Ishikawa (cell line): ENCODE results near the gene CHEK1.

Source experiments
- CEBPB ChIP-seq: IDR thresholded peaks from 2 replicates; pipeline ENCODE4 v1.6.1; 2012
- CREB1 ChIP-seq: IDR thresholded peaks from 2 replicates; pipeline ENCODE4 v1.6.1; 2012; ENCODE audit warnings: low read depth
- EGR1 ChIP-seq: IDR thresholded peaks from 2 replicates; pipeline ENCODE4 v1.6.1; 2012
- EP300 ChIP-seq: IDR thresholded peaks from 2 replicates; pipeline ENCODE4 v1.6.1; 2012; ENCODE audit warnings: borderline replicate concordance
- RAD21 ChIP-seq: IDR thresholded peaks from 2 replicates; pipeline ENCODE4 v1.6.1; 2012; ENCODE audit warnings: low read depth
- TAF1 ChIP-seq: IDR thresholded peaks from 2 replicates; pipeline ENCODE4 v1.6.1; 2012; ENCODE audit warnings: low read depth, mild to moderate bottlenecking
- YY1 ChIP-seq: IDR thresholded peaks from 2 replicates; pipeline ENCODE4 v1.6.1; 2012; ENCODE audit warnings: low read depth
- ZBTB7A ChIP-seq: IDR thresholded peaks from 2 replicates; pipeline ENCODE4 v1.6.1; 2012; ENCODE audit warnings: low read depth
- TF ChIP-seq, protein P1 (sequence below): IDR thresholded peaks from 2 replicates; pipeline ENCODE4 v1.6.1; 2012
- TF ChIP-seq, protein P2 (sequence below): IDR thresholded peaks from 2 replicates; pipeline ENCODE4 v1.6.1; 2012; ENCODE audit warnings: low read depth, mild to moderate bottlenecking
- TF ChIP-seq, protein P3 (sequence below): IDR thresholded peaks from 2 replicates; pipeline ENCODE4 v1.6.1; 2012

DNA sequence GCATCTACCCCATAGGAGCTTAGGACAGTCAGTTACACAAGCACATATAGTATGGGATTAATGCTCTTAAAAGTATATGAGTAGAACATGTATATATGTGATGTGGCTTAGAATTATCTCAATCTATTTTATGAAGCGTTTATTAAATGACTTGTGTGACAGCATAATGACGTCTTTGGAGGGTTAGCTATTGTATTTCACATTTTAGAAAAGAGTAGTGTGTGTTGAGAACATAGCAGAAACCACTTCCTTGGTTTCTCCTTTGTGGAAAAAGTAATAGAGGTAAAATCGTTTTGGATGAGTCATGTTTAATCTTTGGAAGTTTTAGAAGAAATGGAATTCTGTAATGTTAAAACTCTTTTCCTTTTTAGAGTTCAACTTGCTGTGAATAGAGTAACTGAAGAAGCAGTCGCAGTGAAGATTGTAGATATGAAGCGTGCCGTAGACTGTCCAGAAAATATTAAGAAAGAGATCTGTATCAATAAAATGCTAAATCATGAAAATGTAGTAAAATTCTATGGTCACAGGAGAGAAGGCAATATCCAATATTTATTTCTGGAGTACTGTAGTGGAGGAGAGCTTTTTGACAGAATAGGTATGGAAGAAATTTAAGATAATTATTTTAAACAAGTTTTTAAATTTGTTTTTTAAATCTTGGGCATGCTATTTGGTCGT, 2.4 kb downstream of the CHEK1 start:
- TF ChIP-seq EP300, result no peak
- no peak for TF ChIP-seq CREB1
- TF ChIP-seq YY1, result no peak
- no peak for TF ChIP-seq ZBTB7A
- TF ChIP-seq, protein P1, sequence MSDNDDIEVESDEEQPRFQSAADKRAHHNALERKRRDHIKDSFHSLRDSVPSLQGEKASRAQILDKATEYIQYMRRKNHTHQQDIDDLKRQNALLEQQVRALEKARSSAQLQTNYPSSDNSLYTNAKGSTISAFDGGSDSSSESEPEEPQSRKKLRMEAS, result no peak
- TF ChIP-seq, protein P2, sequence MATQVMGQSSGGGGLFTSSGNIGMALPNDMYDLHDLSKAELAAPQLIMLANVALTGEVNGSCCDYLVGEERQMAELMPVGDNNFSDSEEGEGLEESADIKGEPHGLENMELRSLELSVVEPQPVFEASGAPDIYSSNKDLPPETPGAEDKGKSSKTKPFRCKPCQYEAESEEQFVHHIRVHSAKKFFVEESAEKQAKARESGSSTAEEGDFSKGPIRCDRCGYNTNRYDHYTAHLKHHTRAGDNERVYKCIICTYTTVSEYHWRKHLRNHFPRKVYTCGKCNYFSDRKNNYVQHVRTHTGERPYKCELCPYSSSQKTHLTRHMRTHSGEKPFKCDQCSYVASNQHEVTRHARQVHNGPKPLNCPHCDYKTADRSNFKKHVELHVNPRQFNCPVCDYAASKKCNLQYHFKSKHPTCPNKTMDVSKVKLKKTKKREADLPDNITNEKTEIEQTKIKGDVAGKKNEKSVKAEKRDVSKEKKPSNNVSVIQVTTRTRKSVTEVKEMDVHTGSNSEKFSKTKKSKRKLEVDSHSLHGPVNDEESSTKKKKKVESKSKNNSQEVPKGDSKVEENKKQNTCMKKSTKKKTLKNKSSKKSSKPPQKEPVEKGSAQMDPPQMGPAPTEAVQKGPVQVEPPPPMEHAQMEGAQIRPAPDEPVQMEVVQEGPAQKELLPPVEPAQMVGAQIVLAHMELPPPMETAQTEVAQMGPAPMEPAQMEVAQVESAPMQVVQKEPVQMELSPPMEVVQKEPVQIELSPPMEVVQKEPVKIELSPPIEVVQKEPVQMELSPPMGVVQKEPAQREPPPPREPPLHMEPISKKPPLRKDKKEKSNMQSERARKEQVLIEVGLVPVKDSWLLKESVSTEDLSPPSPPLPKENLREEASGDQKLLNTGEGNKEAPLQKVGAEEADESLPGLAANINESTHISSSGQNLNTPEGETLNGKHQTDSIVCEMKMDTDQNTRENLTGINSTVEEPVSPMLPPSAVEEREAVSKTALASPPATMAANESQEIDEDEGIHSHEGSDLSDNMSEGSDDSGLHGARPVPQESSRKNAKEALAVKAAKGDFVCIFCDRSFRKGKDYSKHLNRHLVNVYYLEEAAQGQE, result no peak
- TF ChIP-seq CEBPB, result no peak
- no peak for TF ChIP-seq RAD21
- TF ChIP-seq EGR1, result no peak
- TF ChIP-seq, protein P3, sequence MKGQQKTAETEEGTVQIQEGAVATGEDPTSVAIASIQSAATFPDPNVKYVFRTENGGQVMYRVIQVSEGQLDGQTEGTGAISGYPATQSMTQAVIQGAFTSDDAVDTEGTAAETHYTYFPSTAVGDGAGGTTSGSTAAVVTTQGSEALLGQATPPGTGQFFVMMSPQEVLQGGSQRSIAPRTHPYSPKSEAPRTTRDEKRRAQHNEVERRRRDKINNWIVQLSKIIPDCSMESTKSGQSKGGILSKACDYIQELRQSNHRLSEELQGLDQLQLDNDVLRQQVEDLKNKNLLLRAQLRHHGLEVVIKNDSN, result no peak
- no peak for TF ChIP-seq TAF1
